Colonic mucosa (tissue), 4 donors: Measurements from ENCODE around the gene SEZ6L2. TPM values are rescaled to one million over a fixed set of nuclear protein-coding genes. Genes with fewer than 3 reads are reported as not detected.
A peak's percentile ranks its signal among the peaks of the same experiment; 100 is the strongest.

Experiments
- DNase-seq: peaks from one replicate; pipeline ENCODE4 v3.0.0-alpha.2; 2020
- H3K27ac ChIP-seq: fragments of 200-600 bp; one replicate; pipeline ENCODE4 v1.8.0; 2021
- H3K27me3 ChIP-seq: fragments of 200-600 bp; one replicate; pipeline ENCODE4 v1.8.0; 2021
- H3K36me3 ChIP-seq: fragments of 200-600 bp; one replicate; pipeline ENCODE4 v1.8.0; 2021
- H3K4me1 ChIP-seq: fragments of 200-600 bp; one replicate; pipeline ENCODE4 v1.8.0; 2021; ENCODE audit warnings: mild to moderate bottlenecking
- H3K4me3 ChIP-seq: fragments of 200-600 bp; one replicate; pipeline ENCODE4 v1.8.0; 2021
- H3K9ac ChIP-seq, 2 donors: one replicate each; pipeline ENCODE4 v1.7.0; 2013; ENCODE audit warnings: control low read depth in 2 of 2, low read depth in 2 of 2, low read length in 2 of 2
- H3K9me3 ChIP-seq: fragments of 200-600 bp; one replicate; pipeline ENCODE4 v1.8.0; 2021
- CTCF ChIP-seq: fragments of 200-600 bp; IDR thresholded peaks from one replicate; pipeline ENCODE4 v1.8.0; 2022; ENCODE audit warnings: antibody characterized with exemption, mild to moderate bottlenecking
- intact Hi-C: fragments of 100-400 bp; cut with DNase I; formaldehyde crosslinking; loops from one replicate; pipeline ENCODE4 v1.14.1; 2022
- total RNA-seq, 2 donors: library from RNA; stranded (reverse); fragmentation: NEBNext Ultra II Directional in 1 of 2; extraction: Animal tissue kit (Norgen Biotek cat#: 25700) in 1 of 2; gene quantifications; one replicate each; pipeline ENCODE4 v1.2.1, GENCODE V29; 2021
- donor health status: healthy.
- donor health status: DM: no; HTN: no; CAD: no.
- donor health status: DM: no; HTN: no; CAD: no.

The SEZ6L2 gene
- total RNA-seq, 2 donors from 2014 or later = 11.2 to 12.1 TPM

GRCh38 chr16:29848420-29849297 is 50.7 kb downstream of the SEZ6L2 start:
- H3K27ac ChIP-seq = no peak overlapping the region
- peak; percentile 90 for TF ChIP-seq CTCF
- peak overlapping the region in 1 of 2 donors; percentile 34 for H3K9ac ChIP-seq
- peak; percentile 84 for DNase-seq
- no peaks in the 10 kb centered on the region for H3K4me1 ChIP-seq
- H3K27me3 ChIP-seq = no peaks in the 10 kb centered on the region
- H3K4me3 ChIP-seq = no peak overlapping the region
- H3K36me3 ChIP-seq = peaks cover 39% of the 10 kb centered on the region
- H3K9me3 ChIP-seq = no peaks in the 10 kb centered on the region
- intact Hi-C loops = no loop called here

- Histone ChIP-seq H3K36me3 (peaks cover 56% of the 10 kb centered on the region), H3K9me3 (no peaks in the 10 kb centered on the region), H3K27ac (no peak overlapping the region), H3K4me3 (no peak overlapping the region), H3K9ac (no peak overlapping the region), H3K27me3 (no peaks in the 10 kb centered on the region), H3K4me1 (no peaks in the 10 kb centered on the region)
- DNase-seq = no peak
- no peak for TF ChIP-seq CTCF
- intact Hi-C loops = no loop called here
Measured at GRCh38 chr16:29845656-29846055, 53.7 kb downstream of the SEZ6L2 start.

GRCh38 chr16:29844575-29845331 is 54.6 kb downstream of the SEZ6L2 start:
- Histone ChIP-seq H3K4me1 (no peaks in the 10 kb centered on the region), H3K27me3 (no peaks in the 10 kb centered on the region), H3K9ac (no peak overlapping the region), H3K9me3 (no peaks in the 10 kb centered on the region), H3K4me3 (no peak overlapping the region), H3K36me3 (peaks cover 65% of the 10 kb centered on the region), H3K27ac (no peak overlapping the region)
- intact Hi-C loops = no loop called here
- no peak for DNase-seq
- TF ChIP-seq CTCF = no peak

DNA sequence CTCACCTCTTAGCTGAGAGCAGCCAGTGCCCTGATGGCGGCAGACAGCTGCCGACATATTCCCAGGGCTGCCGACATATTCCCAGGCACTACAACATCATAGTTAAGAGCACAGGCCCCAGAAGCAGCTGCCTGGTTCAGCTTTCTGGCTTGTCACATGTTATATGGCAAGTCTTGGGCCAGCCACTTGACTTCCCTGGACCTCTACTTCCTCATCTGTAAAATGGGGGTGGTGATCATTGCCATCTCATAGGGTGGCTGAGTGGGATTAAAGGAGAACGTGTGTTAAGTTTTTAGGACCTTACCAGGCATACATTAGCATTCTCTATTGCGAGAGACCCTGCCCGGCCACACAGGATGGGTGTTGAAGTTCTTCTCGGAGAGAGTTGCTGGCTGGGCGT is 55.4 kb downstream of the SEZ6L2 start:
- Histone ChIP-seq H3K36me3 (peaks cover 69% of the 10 kb centered on the region), H3K9ac (no peak overlapping the region), H3K4me3 (no peak overlapping the region), H3K27ac (no peak overlapping the region), H3K4me1 (no peaks in the 10 kb centered on the region), H3K9me3 (no peaks in the 10 kb centered on the region), H3K27me3 (no peaks in the 10 kb centered on the region)
- TF ChIP-seq CTCF = no peak
- intact Hi-C loops = no loop called here
- DNase-seq = no peak

- no peaks in the 10 kb centered on the region for H3K4me1 ChIP-seq
- intact Hi-C loops = no loop called here
- H3K4me3 ChIP-seq = no peak overlapping the region
- no peaks in the 10 kb centered on the region for H3K27me3 ChIP-seq
- peaks cover 72% of the 10 kb centered on the region for H3K36me3 ChIP-seq
- H3K9me3 ChIP-seq = no peaks in the 10 kb centered on the region
- DNase-seq = no peak
- H3K27ac ChIP-seq = no peak overlapping the region
- no peak for TF ChIP-seq CTCF
- no peak overlapping the region for H3K9ac ChIP-seq
Measured at GRCh38 chr16:29842732-29843346, 56.5 kb downstream of the SEZ6L2 start.
